Measurements from ENCODE around the gene ZNF10. TPM values are rescaled to one million over a fixed set of nuclear protein-coding genes. Genes with fewer than 3 reads are reported as not detected.
A peak's percentile ranks its signal among the peaks of the same experiment; 100 is the strongest.

ZNF10 gene
- total and polyA plus RNA-seq, 2 donors (not counting 1 experiment from before 2014, with no cell fraction given) = 3.7 to 12.1 TPM

DNA sequence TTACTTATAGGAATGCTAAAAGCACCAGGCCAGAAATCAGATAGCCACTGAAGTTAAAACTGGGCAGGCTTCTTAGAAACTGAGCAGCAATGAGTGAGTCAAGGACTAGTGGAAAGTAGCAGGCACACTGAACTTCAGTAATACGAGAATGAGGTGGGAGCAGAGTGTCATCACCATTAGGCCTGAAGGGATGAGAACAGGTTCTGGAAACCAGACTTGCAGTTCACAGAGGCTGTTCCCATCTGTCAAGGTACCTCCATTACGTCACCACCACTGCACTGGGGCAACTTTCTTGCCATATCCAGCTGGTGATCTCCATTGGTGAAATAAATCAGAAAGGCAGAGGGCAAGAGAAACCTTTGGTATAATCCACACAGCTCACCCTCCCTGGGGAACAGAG is 15.6 kb downstream of the ZNF10 start:
- TF ChIP-seq CTCF (conservative IDR thresholded peaks at IDR 0.05 in 1 of 2, IDR thresholded peaks at IDR 0.05 in 1 of 2; ENCODE audit: low read depth in 1 of 2, low read length in 2 of 2) = no peak
- TF ChIP-seq EZH2 (IDR thresholded peaks at IDR 0.05; ENCODE audit: low read length, missing control alignments) = no peak
- no peak for DNase-seq (ENCODE audit: low read depth in 2 of 2)

GRCh38 chr12:133156125-133156690 is 25.8 kb downstream of the ZNF10 start:
- H3K27me3 ChIP-seq (ENCODE audit: control insufficient read depth, insufficient read depth, low read length) = no peaks in the 10 kb centered on the region
- H3K4me3 ChIP-seq (replicated peaks in 1 of 4; ENCODE audit: control extremely low read depth in 1 of 4, insufficient read depth in 1 of 4, low read depth in 3 of 4, low read length in 4 of 4) = no peak overlapping the region
- no peak for TF ChIP-seq CTCF (conservative IDR thresholded peaks at IDR 0.05 in 1 of 2, IDR thresholded peaks at IDR 0.05 in 1 of 2; ENCODE audit: low read depth in 1 of 2, low read length in 2 of 2)
- no peak for TF ChIP-seq EZH2 (IDR thresholded peaks at IDR 0.05; ENCODE audit: low read length, missing control alignments)
- no peaks in the 10 kb centered on the region for H4K20me1 ChIP-seq (ENCODE audit: control insufficient read depth, extremely low read depth, insufficient read depth, low read length)
- peak; percentile 1 to 4 for DNase-seq (ENCODE audit: low read depth in 2 of 2)
- no peak overlapping the region for H3K27ac ChIP-seq (ENCODE audit: insufficient read depth, low read length)
- H3K36me3 ChIP-seq (ENCODE audit: control insufficient read depth, insufficient read depth, low read length) = peaks cover 5% of the 10 kb centered on the region
- no peaks in the 10 kb centered on the region for H3K79me2 ChIP-seq (ENCODE audit: control insufficient read depth, insufficient read depth, low read length)
- H3K4me1 ChIP-seq (ENCODE audit: control insufficient read depth, extremely low read depth, insufficient read depth, low read length) = no peaks in the 10 kb centered on the region
- no peak overlapping the region for H2AFZ ChIP-seq (ENCODE audit: low read length)
- no peak overlapping the region for H3K9ac ChIP-seq (ENCODE audit: insufficient read depth, low read length)
- H3K4me2 ChIP-seq (ENCODE audit: extremely low read depth, insufficient read depth, low read length) = no peak overlapping the region
- H3K9me3 ChIP-seq (ENCODE audit: control insufficient read depth, insufficient read depth, low read depth, low read length) = no peaks in the 10 kb centered on the region

More for the DNA sequence above, 15.6 kb downstream of the ZNF10 start:
- Histone ChIP-seq H3K9ac (ENCODE audit: insufficient read depth, low read length) (no peak overlapping the region), H3K36me3 (ENCODE audit: control insufficient read depth, insufficient read depth, low read length) (no peaks in the 10 kb centered on the region), H3K79me2 (ENCODE audit: control insufficient read depth, insufficient read depth, low read length) (no peaks in the 10 kb centered on the region), H3K9me3 (ENCODE audit: control insufficient read depth, insufficient read depth, low read depth, low read length) (no peaks in the 10 kb centered on the region), H3K4me1 (ENCODE audit: control insufficient read depth, extremely low read depth, insufficient read depth, low read length) (no peaks in the 10 kb centered on the region), H3K27ac (ENCODE audit: insufficient read depth, low read length) (no peak overlapping the region), H3K27me3 (ENCODE audit: control insufficient read depth, insufficient read depth, low read length) (no peaks in the 10 kb centered on the region), H3K4me2 (ENCODE audit: extremely low read depth, insufficient read depth, low read length) (no peak overlapping the region), H3K4me3 (replicated peaks in 1 of 4; ENCODE audit: control extremely low read depth in 1 of 4, insufficient read depth in 1 of 4, low read depth in 3 of 4, low read length in 4 of 4) (no peak overlapping the region), H4K20me1 (ENCODE audit: control insufficient read depth, extremely low read depth, insufficient read depth, low read length) (no peaks in the 10 kb centered on the region), H2AFZ (ENCODE audit: low read length) (no peak overlapping the region)

GRCh38 chr12:133165776-133166175 is 35.3 kb downstream of the ZNF10 start:
- H3K79me2 ChIP-seq (ENCODE audit: control insufficient read depth, insufficient read depth, low read length) = no peaks in the 10 kb centered on the region
- H4K20me1 ChIP-seq (ENCODE audit: control insufficient read depth, extremely low read depth, insufficient read depth, low read length) = no peaks in the 10 kb centered on the region
- no peaks in the 10 kb centered on the region for H3K27me3 ChIP-seq (ENCODE audit: control insufficient read depth, insufficient read depth, low read length)
- TF ChIP-seq CTCF (conservative IDR thresholded peaks at IDR 0.05 in 1 of 2, IDR thresholded peaks at IDR 0.05 in 1 of 2; ENCODE audit: low read depth in 1 of 2, low read length in 2 of 2) (no peak), EZH2 (IDR thresholded peaks at IDR 0.05; ENCODE audit: low read length, missing control alignments) (no peak)
- no peak for DNase-seq (ENCODE audit: low read depth in 2 of 2)
- no peak overlapping the region for H3K9ac ChIP-seq (ENCODE audit: insufficient read depth, low read length)
- no peak overlapping the region for H3K4me2 ChIP-seq (ENCODE audit: extremely low read depth, insufficient read depth, low read length)
- no peak overlapping the region for H2AFZ ChIP-seq (ENCODE audit: low read length)
- no peaks in the 10 kb centered on the region for H3K9me3 ChIP-seq (ENCODE audit: control insufficient read depth, insufficient read depth, low read depth, low read length)
- no peaks in the 10 kb centered on the region for H3K4me1 ChIP-seq (ENCODE audit: control insufficient read depth, extremely low read depth, insufficient read depth, low read length)
- H3K4me3 ChIP-seq (replicated peaks in 1 of 4; ENCODE audit: control extremely low read depth in 1 of 4, insufficient read depth in 1 of 4, low read depth in 3 of 4, low read length in 4 of 4) = no peak overlapping the region
- H3K27ac ChIP-seq (ENCODE audit: insufficient read depth, low read length) = no peak overlapping the region
- H3K36me3 ChIP-seq (ENCODE audit: control insufficient read depth, insufficient read depth, low read length) = no peaks in the 10 kb centered on the region

All from fibroblast of lung (primary cell).